ENCODE results near the gene MYO10. TPM values are rescaled to one million over a fixed set of nuclear protein-coding genes. Genes with fewer than 3 reads are reported as not detected.

The MYO10 gene
- total and polyA plus RNA-seq, 2 donors (not counting 3 experiments of a cell fraction or from before 2014, with no cell fraction given), result 36.0 to 148 TPM

DNA sequence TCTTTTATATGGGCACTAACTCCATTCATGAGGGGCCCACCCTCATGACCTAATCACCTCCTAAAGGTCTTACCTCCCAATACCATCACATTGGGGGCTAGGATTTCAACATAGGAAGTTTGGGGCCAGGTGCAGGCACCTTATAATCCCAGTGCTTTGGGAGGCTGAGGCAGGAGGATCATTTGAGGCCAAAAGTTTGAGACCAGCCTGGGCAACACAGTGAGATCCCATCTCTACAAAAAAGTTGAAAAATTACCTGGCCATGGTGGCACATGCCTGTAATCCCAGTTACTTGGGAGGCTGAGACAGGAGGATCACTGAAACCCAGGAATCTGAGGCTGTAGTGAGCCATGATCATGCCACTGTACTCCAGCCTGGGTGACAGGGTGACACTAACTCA is 76.7 kb downstream of the MYO10 start:
- Histone ChIP-seq H3K4me1 (ENCODE audit: control insufficient read depth, extremely low read depth, insufficient read depth, low read length) (peaks cover 24% of the 10 kb centered on the region), H3K27me3 (ENCODE audit: control insufficient read depth in 2 of 2, insufficient read depth in 2 of 2, low read length in 2 of 2) (no peaks in the 10 kb centered on the region), H3K9me1 (replicated peaks; ENCODE audit: control insufficient read depth, extremely low read depth, insufficient read depth, low read length) (no peaks in the 10 kb centered on the region), H3K4me3 (replicated peaks in 1 of 3; ENCODE audit: insufficient read depth in 1 of 3, low read depth in 1 of 3, low read length in 3 of 3) (no peak overlapping the region), H3K9me3 (replicated peaks; ENCODE audit: control insufficient read depth, insufficient read depth, low read length) (no peaks in the 10 kb centered on the region), H3K4me2 (ENCODE audit: insufficient read depth, low read length) (no peak overlapping the region), H3K36me3 (ENCODE audit: control insufficient read depth in 2 of 2, extremely low read depth in 1 of 2, insufficient read depth in 2 of 2, low read length in 2 of 2) (peaks cover 0 to 10% of the 10 kb centered on the region in 2 experiments), H3K9ac (replicated peaks; ENCODE audit: extremely low read depth, insufficient read depth, low read length) (no peak overlapping the region), H3K79me2 (ENCODE audit: control insufficient read depth, insufficient read depth, low read length) (peaks cover 89% of the 10 kb centered on the region), H3K27ac (ENCODE audit: insufficient read depth, low read depth, low read length) (no peak overlapping the region), H2AFZ (ENCODE audit: low read depth, low read length) (no peak overlapping the region), H4K20me1 (replicated peaks; ENCODE audit: control insufficient read depth, extremely low read depth, insufficient read depth, low read length) (peaks cover 3% of the 10 kb centered on the region)
- intact Hi-C loops (cut with micrococcal nuclease) (no loop called here), dilution Hi-C loops (cut with MboI; ENCODE audit: extremely low pct_ligation_motif_present, low sequenced_read_pairs) (no loop called here)
- DNase-seq (ENCODE audit: low read depth, low spot score) (no peak), FAIRE-seq (no peak)
- POLR2A ChIA-PET, result no interaction called here
- TF ChIP-seq POLR2A (IDR thresholded peaks at IDR 0.05; ENCODE audit: low read depth, low read length) (no peak), JUN (IDR thresholded peaks at IDR 0.05; ENCODE audit: borderline replicate concordance, insufficient read depth, insufficient read length, low read depth) (no peak), MYC (IDR thresholded peaks at IDR 0.05; ENCODE audit: low read depth, low read length) (no peak)
- TF ChIP-seq, protein P1, sequence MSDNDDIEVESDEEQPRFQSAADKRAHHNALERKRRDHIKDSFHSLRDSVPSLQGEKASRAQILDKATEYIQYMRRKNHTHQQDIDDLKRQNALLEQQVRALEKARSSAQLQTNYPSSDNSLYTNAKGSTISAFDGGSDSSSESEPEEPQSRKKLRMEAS (IDR thresholded peaks at IDR 0.05; ENCODE audit: insufficient read depth, insufficient read length), result no peak
- TF ChIP-seq, protein P2, sequence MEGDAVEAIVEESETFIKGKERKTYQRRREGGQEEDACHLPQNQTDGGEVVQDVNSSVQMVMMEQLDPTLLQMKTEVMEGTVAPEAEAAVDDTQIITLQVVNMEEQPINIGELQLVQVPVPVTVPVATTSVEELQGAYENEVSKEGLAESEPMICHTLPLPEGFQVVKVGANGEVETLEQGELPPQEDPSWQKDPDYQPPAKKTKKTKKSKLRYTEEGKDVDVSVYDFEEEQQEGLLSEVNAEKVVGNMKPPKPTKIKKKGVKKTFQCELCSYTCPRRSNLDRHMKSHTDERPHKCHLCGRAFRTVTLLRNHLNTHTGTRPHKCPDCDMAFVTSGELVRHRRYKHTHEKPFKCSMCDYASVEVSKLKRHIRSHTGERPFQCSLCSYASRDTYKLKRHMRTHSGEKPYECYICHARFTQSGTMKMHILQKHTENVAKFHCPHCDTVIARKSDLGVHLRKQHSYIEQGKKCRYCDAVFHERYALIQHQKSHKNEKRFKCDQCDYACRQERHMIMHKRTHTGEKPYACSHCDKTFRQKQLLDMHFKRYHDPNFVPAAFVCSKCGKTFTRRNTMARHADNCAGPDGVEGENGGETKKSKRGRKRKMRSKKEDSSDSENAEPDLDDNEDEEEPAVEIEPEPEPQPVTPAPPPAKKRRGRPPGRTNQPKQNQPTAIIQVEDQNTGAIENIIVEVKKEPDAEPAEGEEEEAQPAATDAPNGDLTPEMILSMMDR (IDR thresholded peaks at IDR 0.05; ENCODE audit: extremely low read depth in 1 of 2, insufficient read depth in 1 of 2, low read depth in 1 of 2, low read length in 2 of 2), result no peak
- CTCF ChIA-PET, result interaction anchor here (1.0 to 3.2 kb wide), 2 partner anchors 273 to 330 kb away, joined by 3 to 12 read pairs; no protein-coding TSS in a partner anchor
- BruUV-seq (replicated peaks), result no TSS peak

DNA sequence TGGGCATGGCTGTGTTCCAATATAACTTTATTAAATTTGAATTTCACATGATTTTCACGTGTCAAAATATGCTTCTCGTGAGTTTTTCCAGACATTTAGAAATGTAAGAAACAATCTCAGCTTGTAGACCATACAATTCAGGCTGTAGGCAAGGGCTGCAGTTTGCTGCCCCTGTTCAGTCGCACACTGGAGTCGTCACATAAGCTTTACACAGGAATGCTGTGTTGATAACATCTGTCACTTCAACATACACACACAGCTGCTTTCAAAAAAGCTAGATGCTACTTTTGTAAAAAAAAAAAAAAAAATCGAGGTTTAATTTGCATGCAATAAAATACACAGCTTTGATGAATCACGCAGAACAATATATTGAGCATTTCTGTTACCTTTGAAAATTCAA is 77.9 kb downstream of the MYO10 start:
- CTCF ChIA-PET, result interaction anchor here (1.0 to 3.2 kb wide), 2 partner anchors 274 to 331 kb away, joined by 3 to 12 read pairs; no protein-coding TSS in a partner anchor
- peaks cover 4% of the 10 kb centered on the region for H4K20me1 ChIP-seq (replicated peaks; ENCODE audit: control insufficient read depth, extremely low read depth, insufficient read depth, low read length)
- H3K4me3 ChIP-seq (replicated peaks in 1 of 3; ENCODE audit: insufficient read depth in 1 of 3, low read depth in 1 of 3, low read length in 3 of 3), result no peak overlapping the region
- peaks cover 89% of the 10 kb centered on the region for H3K79me2 ChIP-seq (ENCODE audit: control insufficient read depth, insufficient read depth, low read length)
- no peak for DNase-seq (ENCODE audit: low read depth, low spot score)
- TF ChIP-seq, protein P2 (IDR thresholded peaks at IDR 0.05; ENCODE audit: extremely low read depth in 1 of 2, insufficient read depth in 1 of 2, low read depth in 1 of 2, low read length in 2 of 2), result no peak
- TF ChIP-seq POLR2A (IDR thresholded peaks at IDR 0.05; ENCODE audit: low read depth, low read length) (no peak), MYC (IDR thresholded peaks at IDR 0.05; ENCODE audit: low read depth, low read length) (no peak)
- no peaks in the 10 kb centered on the region for H3K9me3 ChIP-seq (replicated peaks; ENCODE audit: control insufficient read depth, insufficient read depth, low read length)
- dilution Hi-C loops (cut with MboI; ENCODE audit: extremely low pct_ligation_motif_present, low sequenced_read_pairs), result no loop called here
- intact Hi-C loops (cut with micrococcal nuclease), result no loop called here
- H3K36me3 ChIP-seq (ENCODE audit: control insufficient read depth in 2 of 2, extremely low read depth in 1 of 2, insufficient read depth in 2 of 2, low read length in 2 of 2), result peaks cover 0 to 10% of the 10 kb centered on the region in 2 experiments
- no peak for FAIRE-seq
- H3K4me2 ChIP-seq (ENCODE audit: insufficient read depth, low read length), result no peak overlapping the region
- H3K27ac ChIP-seq (ENCODE audit: insufficient read depth, low read depth, low read length), result no peak overlapping the region
- H3K9ac ChIP-seq (replicated peaks; ENCODE audit: extremely low read depth, insufficient read depth, low read length), result no peak overlapping the region
- peaks cover 24% of the 10 kb centered on the region for H3K4me1 ChIP-seq (ENCODE audit: control insufficient read depth, extremely low read depth, insufficient read depth, low read length)
- H3K27me3 ChIP-seq (ENCODE audit: control insufficient read depth in 2 of 2, insufficient read depth in 2 of 2, low read length in 2 of 2), result no peaks in the 10 kb centered on the region
- no TSS peak for BruUV-seq (replicated peaks)
- H2AFZ ChIP-seq (ENCODE audit: low read depth, low read length), result no peak overlapping the region
- POLR2A ChIA-PET, result interaction anchor here (0.6 to 0.8 kb wide), 2 partner anchors 31 to 296 kb away, joined by 3 to 6 read pairs; no protein-coding TSS in a partner anchor
- H3K9me1 ChIP-seq (replicated peaks; ENCODE audit: control insufficient read depth, extremely low read depth, insufficient read depth, low read length), result no peaks in the 10 kb centered on the region
